Measurements from ENCODE around the gene RYR3. TPM values are rescaled to one million over a fixed set of nuclear protein-coding genes. Genes with fewer than 3 reads are reported as not detected.

Gene RYR3
- total and polyA plus RNA-seq, 2 of the 13 experiments (the other 11 are each of a cell fraction or from before 2014, with no cell fraction given) = not detected

GRCh38 chr15:33664947-33665346 lies 354.2 kb downstream of the RYR3 start (continued):
- TF ChIP-seq MTA1 (CRISPR knock-in tag; IDR thresholded peaks at IDR 0.05; ENCODE audit: borderline replicate concordance) = no peak
- TF ChIP-seq, protein P1, sequence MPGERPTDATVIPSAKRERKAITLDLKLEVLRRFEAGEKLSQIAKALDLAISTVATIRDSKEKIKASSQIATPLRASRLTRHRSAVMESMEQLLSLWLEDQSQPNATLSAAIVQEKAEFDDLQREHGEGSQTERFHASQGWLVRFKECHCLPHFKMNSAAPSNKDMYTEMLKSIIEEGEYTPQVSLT (CRISPR knock-in tag; IDR thresholded peaks at IDR 0.05; ENCODE audit: borderline replicate concordance, low read depth) = no peak
- TF ChIP-seq, protein P2, sequence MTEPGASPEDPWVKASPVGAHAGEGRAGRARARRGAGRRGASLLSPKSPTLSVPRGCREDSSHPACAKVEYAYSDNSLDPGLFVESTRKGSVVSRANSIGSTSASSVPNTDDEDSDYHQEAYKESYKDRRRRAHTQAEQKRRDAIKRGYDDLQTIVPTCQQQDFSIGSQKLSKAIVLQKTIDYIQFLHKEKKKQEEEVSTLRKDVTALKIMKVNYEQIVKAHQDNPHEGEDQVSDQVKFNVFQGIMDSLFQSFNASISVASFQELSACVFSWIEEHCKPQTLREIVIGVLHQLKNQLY (CRISPR knock-in tag; IDR thresholded peaks at IDR 0.05) = no peak
- TF ChIP-seq MXD4 (CRISPR knock-in tag; IDR thresholded peaks at IDR 0.05) = no peak
- TF ChIP-seq, protein P3, sequence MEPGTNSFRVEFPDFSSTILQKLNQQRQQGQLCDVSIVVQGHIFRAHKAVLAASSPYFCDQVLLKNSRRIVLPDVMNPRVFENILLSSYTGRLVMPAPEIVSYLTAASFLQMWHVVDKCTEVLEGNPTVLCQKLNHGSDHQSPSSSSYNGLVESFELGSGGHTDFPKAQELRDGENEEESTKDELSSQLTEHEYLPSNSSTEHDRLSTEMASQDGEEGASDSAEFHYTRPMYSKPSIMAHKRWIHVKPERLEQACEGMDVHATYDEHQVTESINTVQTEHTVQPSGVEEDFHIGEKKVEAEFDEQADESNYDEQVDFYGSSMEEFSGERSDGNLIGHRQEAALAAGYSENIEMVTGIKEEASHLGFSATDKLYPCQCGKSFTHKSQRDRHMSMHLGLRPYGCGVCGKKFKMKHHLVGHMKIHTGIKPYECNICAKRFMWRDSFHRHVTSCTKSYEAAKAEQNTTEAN (CRISPR knock-in tag; conservative IDR thresholded peaks at IDR 0.05) = no peak
- no peak for TF ChIP-seq ZFP37 (CRISPR knock-in tag; IDR thresholded peaks at IDR 0.05; ENCODE audit: borderline replicate concordance)

GRCh38 chr15:33670567-33670966 lies 359.8 kb downstream of the RYR3 start:
- in situ Hi-C loops (cut with HindIII; ENCODE audit: extremely low pct_ligation_motif_present, low pct_unique_long_range_greater_than_20kb) = no loop called here
- Histone ChIP-seq H3K4me2 (ENCODE audit: low read depth, low read length) (no peak overlapping the region), H2AFZ (ENCODE audit: low read length) (no peak overlapping the region), H3K4me1 (ENCODE audit: insufficient read depth, low read length) (no peaks in the 10 kb centered on the region), H3K9ac (ENCODE audit: insufficient read depth, low read depth, low read length) (no peak overlapping the region), H3K27me3 (ENCODE audit: control insufficient read depth in 1 of 2, insufficient read depth in 2 of 2, low read length in 2 of 2) (peaks cover 0 to 8% of the 10 kb centered on the region in 2 experiments; a peak in 2 of 5 replicates), H3K27ac (ENCODE audit: extremely low read length, insufficient read depth, low read length) (no peak overlapping the region), H3K9me3 (ENCODE audit: low read length) (no peaks in the 10 kb centered on the region), H4K20me1 (ENCODE audit: insufficient read depth, low read length) (no peaks in the 10 kb centered on the region), H3K4me3 (replicated peaks in 1 of 3; ENCODE audit: insufficient read depth in 1 of 3, low read depth in 2 of 3, low read length in 3 of 3) (no peak overlapping the region), H3K79me2 (ENCODE audit: insufficient read depth, low read length) (no peaks in the 10 kb centered on the region), H3K36me3 (replicated peaks in 1 of 2; ENCODE audit: control insufficient read depth in 1 of 2, insufficient read depth in 2 of 2, low read length in 2 of 2) (no peaks in the 10 kb centered on the region)
- ChIA-PET POLR2A (no interaction called here), CTCF (ENCODE audit: low intra/inter-chr PET ratio, low total read pairs) (no interaction called here)
- 0% methylated on average over 3 of the region's 3 CpGs for WGBS (ENCODE audit: low lambda C conversion rate)
- TF ChIP-seq MTF2 (CRISPR knock-in tag; IDR thresholded peaks at IDR 0.05; ENCODE audit: borderline replicate concordance) (no peak), ZNF510 (CRISPR knock-in tag; IDR thresholded peaks at IDR 0.05; ENCODE audit: low read depth) (no peak), GMEB1 (CRISPR knock-in tag; IDR thresholded peaks at IDR 0.05; ENCODE audit: borderline replicate concordance) (no peak), ZNF143 (CRISPR knock-in tag; IDR thresholded peaks at IDR 0.05) (no peak), CEBPG (CRISPR knock-in tag; IDR thresholded peaks at IDR 0.05) (no peak), SMARCE1 (IDR thresholded peaks at IDR 0.05; ENCODE audit: borderline replicate concordance) (no peak), ZEB1 (IDR thresholded peaks at IDR 0.05; ENCODE audit: insufficient replicate concordance, low read depth) (no peak), ZNF879 (CRISPR knock-in tag; IDR thresholded peaks at IDR 0.05) (no peak), ZNF20 (CRISPR knock-in tag; IDR thresholded peaks at IDR 0.05) (no peak), DR1 (CRISPR knock-in tag; IDR thresholded peaks at IDR 0.05) (no peak), GLMP (CRISPR knock-in tag; IDR thresholded peaks at IDR 0.05; ENCODE audit: borderline replicate concordance) (no peak)
- intact Hi-C loops (cut with micrococcal nuclease; ENCODE audit: unreplicated experiment) = no loop called here
- no TSS peak for BruUV-seq (replicated peaks)
- ATAC-seq = no peak
- no peak for DNase-seq (ENCODE audit: low spot score)
- no peak for FAIRE-seq

Measured in HepG2 (cell line).